ENCODE measurements around the gene OPHN1.
"Not testable (repeated sequence)": the region's sequence is repeated elsewhere in the genome, so short reads cannot be mapped to it uniquely, and the experiment has no call there.

- TF ChIP-seq CTCF (IDR thresholded peaks at IDR 0.05; ENCODE audit: low read depth, low read length, poor library complexity, severe bottlenecking); EZH2phosphoT487 (IDR thresholded peaks at IDR 0.05; ENCODE audit: borderline replicate concordance, low read length): not testable (repeated sequence)
Observed at GRCh38 chrX:68264793-68265192, 168.5 kb downstream of the OPHN1 start.

Data from DOHH2 (cell line).